GM19468 (cell line): ENCODE data around the gene ATXN7L1.
"Not testable (repeated sequence)": the region's sequence is repeated elsewhere in the genome, so short reads cannot be mapped to it uniquely, and the experiment has no call there.

Experiments
- ATAC-seq: cut with Tn5 transposase; IDR thresholded peaks from one replicate; pipeline ENCODE4 v1.9.1; 2021; ENCODE audit warnings: mild to moderate bottlenecking, moderate library complexity, moderate number of reproducible peaks; ENCODE audit not compliant: unreplicated experiment; ENCODE audit errors: extremely low read depth

The ATXN7L1 gene

GRCh38 chr7:105807448-105807762 lies 69.0 kb downstream of the ATXN7L1 start:
- ATAC-seq: no peak

DNA sequence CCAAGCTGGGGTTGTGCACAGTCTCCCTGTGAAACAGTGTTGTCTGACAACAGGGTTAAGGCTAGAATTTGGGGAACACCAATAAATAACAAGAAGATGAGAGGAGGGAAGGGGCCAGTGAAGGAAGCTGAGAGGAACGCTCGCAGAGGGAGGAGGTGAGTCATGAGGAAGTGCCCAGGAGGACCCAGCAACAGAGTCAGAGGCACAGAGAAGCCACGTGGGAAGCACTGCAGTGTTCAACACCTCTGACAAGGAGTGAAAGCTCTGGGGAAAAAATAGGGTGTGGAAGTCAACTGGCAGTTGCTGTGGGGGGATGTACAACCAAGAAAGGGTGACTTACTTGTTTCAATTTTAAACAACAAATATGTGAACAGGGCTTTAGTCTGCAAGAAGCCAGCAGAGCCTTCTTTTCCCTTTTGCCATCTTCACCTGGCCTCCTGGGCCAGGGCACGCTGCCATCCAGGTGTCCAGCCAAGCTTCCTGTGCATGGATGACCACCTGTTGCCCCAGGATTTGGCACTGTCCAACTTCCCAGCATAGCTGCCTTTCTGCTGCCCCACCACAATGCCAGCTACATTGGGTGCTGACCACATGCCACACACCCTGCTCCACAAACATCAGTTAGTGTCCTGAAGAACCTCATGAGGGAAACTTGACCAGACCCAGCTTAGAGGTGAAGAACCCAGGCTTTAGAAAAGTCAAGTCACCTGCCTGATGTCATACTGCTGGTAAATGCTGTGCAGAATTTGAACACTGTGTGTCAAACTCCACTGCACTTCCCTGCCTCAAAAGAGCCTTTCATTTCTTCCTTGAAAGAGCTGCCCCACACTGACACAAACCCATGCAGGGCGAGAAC lies 69.6 kb downstream of the ATXN7L1 start:
- no peak for ATAC-seq

- no peak for ATAC-seq
Measured at GRCh38 chr7:105805447-105806019, 70.9 kb downstream of the ATXN7L1 start.

- no peak for ATAC-seq
Measured at GRCh38 chr7:105803429-105803736, 73.0 kb downstream of the ATXN7L1 start.

DNA sequence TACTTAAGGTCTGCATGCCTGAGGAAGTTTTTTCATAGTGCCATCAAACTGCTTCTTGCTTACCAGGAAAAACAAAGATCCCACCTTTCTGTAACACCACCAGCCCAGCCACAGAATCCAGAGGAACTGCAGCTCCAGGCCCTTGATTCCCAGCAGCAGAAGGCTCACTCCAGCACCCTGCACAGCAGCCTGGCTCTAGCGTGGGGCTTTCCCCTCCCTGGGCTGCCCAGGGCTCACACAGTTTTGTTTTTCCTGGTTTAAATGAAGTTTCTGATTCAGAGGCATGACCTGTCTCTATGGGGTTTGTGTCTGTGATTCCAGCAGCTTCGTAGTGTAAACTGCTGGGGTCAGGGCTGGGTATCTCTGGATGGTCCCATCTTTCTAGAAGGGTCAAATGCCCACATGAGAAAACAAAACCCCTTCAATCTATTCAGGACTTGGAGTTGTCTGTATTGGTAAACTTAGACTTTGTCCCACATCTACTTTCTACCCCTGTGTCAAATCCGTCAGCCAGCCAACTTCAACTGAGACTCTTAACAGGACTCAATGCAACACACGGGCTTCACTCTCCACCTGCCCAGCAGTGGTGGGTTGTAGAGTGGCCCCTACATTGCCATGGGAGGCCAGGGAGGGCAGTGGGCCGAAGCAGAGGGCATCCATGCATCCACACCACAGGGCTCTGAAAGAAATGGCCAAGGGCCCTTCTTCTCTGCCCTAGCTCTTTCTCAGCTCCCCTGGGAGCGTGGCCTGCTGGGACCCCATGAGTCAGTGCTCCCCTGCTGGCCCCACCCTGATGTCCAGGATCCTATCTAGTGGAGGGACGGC lies 73.6 kb downstream of the ATXN7L1 start:
- ATAC-seq: no peak

GRCh38 chr7:105800849-105801534 lies 75.4 kb downstream of the ATXN7L1 start:
- no peak for ATAC-seq

DNA sequence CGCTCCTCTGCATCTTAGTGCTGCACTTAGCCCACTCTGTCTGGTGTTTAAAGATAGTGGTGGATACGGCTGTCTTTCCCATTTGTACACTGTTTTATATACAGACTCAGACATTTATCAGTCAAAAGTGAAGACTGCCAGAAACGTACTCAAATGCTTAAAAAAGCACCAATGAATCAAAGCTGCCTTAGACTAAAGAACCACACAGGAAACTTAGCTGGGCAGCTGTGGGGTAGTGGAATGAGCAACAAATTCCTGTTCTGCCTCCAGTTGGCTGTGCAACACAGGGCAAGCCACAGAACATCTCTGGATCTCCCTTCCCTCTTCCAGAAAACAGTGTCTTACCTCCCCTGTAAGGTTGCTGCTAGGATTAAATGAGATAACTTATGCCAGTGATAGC lies 76.0 kb downstream of the ATXN7L1 start:
- ATAC-seq: no peak

- ATAC-seq: no peak
Measured at GRCh38 chr7:105799677-105800076, 76.7 kb downstream of the ATXN7L1 start.

DNA sequence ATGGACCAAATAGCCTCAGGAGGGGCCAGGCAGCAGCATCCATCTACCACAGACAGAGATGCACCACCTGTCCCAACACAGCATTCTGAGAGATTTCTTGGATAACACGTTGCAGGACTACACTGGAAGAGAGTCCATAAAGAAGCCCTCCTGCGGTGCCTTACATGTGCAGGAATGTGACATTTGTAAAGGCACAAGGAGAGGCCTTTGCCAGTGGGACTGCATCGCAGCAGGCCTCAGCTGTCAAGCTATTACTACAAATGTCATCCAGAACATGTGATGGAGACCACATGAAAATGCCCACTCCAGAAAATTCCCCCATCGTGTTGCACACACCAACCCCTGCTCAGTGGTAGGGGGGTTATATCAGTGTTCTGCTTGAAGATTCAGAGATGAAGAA lies 77.4 kb downstream of the ATXN7L1 start:
- ATAC-seq: no peak

DNA sequence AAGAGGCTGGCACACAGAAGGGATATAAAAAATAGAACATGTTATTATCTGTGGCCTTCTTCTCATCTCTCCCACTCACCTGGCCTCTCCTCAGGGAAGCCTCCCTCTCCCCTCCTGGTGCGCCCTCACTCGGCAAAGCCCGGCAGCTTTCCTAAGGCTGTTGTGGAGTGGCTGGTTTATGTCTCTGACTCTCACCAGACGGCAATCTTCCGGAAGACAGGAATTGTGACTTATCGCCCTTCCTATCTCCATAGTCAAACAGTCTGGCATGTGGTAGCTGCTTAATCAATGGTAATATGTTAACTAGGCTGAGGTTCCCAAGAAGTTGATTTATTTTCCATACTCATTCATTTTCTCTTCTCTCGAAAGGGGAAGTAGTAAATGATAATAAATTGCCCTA lies 78.7 kb downstream of the ATXN7L1 start:
- ATAC-seq: no peak

DNA sequence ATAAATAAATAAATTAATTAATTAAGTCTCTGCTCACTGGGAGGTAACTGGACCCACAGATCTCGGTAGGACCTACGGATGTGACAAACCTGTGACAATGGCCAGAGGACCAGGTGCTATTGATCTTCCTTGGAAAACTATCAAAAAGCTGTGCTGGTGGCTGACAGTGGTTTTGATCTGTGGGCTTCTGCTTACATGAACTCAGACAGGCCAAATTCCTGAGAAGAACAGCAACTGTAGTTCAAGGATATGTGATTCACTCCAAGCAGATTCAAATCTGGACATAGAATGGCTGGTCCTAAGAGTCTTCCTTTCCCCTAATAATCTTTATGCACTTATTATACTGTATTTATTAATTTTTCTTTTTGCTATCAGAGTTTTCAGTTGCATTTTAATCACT lies 80.0 kb downstream of the ATXN7L1 start:
- ATAC-seq: no peak

- ATAC-seq: no peak
Measured at GRCh38 chr7:105794741-105795729, 81.4 kb downstream of the ATXN7L1 start.

- ATAC-seq: no peak
Measured at GRCh38 chr7:105792488-105793370, 83.7 kb downstream of the ATXN7L1 start.

GRCh38 chr7:105791926-105792325 lies 84.5 kb downstream of the ATXN7L1 start:
- ATAC-seq: no peak

GRCh38 chr7:105790996-105791395 lies 85.4 kb downstream of the ATXN7L1 start:
- ATAC-seq: no peak

- not testable (repeated sequence) for ATAC-seq
Measured at GRCh38 chr7:105790452-105790851, 85.9 kb downstream of the ATXN7L1 start.

DNA sequence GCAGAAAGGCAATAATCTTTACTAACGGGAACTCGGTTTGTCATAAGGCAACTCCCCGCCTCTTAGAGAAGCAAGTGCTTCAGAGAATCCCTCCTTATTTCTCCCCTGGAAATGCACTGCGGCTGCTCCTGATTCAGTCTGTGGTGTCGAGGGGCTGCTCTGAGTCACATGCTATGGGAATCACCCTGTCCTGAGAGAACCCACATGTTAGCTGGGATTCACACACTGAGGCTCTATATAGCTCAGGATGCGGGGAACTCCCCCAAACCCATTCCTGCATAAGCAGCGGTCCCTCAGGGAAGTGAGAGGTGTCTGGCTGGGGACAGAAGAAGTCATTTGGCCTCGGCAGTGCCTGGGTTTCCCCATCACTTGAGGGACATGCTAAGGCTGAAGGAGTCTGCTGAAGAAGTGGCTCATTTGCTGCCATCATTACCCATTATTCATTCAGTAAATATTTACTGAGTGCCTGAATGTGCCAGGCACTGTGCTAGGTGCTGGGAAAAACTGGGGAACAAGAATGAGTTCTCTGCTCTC lies 87.5 kb downstream of the ATXN7L1 start:
- no peak for ATAC-seq

DNA sequence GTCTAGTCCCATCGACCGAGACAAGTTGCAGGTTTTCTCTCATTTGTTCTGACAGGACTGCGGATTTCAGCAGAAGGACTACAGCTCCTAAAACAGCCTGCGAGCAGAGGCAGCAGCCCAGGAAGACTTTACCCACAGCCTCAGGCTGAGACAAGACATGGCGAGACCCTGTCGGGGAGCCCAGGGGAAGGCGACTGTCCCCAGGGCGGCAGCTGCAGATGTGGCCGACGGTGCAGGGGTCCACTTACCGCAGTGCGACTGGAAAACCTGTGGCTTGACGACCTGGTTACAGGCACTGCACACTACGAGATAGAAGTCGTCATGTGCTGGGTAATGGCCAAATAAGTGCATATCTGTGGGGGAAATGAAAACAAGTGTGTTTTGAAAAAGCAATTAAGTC lies 88.0 kb downstream of the ATXN7L1 start:
- ATAC-seq: no peak
